ENCODE results near the gene TBC1D8B. TPM values are rescaled to one million over a fixed set of nuclear protein-coding genes. Genes with fewer than 3 reads are reported as not detected.

Gene TBC1D8B
- total RNA-seq, 4 donors from 2014 or later = 4.4 to 9.1 (median 7.1) TPM

GRCh38 chrX:106894392-106894909 is 92.0 kb downstream of the TBC1D8B start:
- no peak for TF ChIP-seq CTCF (IDR thresholded peaks at IDR 0.05; ENCODE audit: low read depth)

GRCh38 chrX:106894978-106895452 is 92.5 kb downstream of the TBC1D8B start:
- no peak for TF ChIP-seq CTCF (IDR thresholded peaks at IDR 0.05; ENCODE audit: low read depth)

GRCh38 chrX:106897259-106897658 is 94.8 kb downstream of the TBC1D8B start:
- TF ChIP-seq CTCF (IDR thresholded peaks at IDR 0.05; ENCODE audit: low read depth) = no peak

- no peak for TF ChIP-seq CTCF (IDR thresholded peaks at IDR 0.05; ENCODE audit: low read depth)
Observed at GRCh38 chrX:106898462-106898861, 96.0 kb downstream of the TBC1D8B start.

GRCh38 chrX:106899276-106899675 is 96.8 kb downstream of the TBC1D8B start:
- no peak for TF ChIP-seq CTCF (IDR thresholded peaks at IDR 0.05; ENCODE audit: low read depth)

- TF ChIP-seq CTCF (IDR thresholded peaks at IDR 0.05; ENCODE audit: low read depth) = no peak
Observed at GRCh38 chrX:106899841-106900240, 97.4 kb downstream of the TBC1D8B start.

GRCh38 chrX:106901341-106901740 is 98.9 kb downstream of the TBC1D8B start:
- TF ChIP-seq CTCF (IDR thresholded peaks at IDR 0.05; ENCODE audit: low read depth) = no peak

Data from subcutaneous adipose tissue (tissue), 4 donors.